ENCODE results near the gene TULP4. TPM values are rescaled to one million over a fixed set of nuclear protein-coding genes. Genes with fewer than 3 reads are reported as not detected.
"Not testable (repeated sequence)": the region's sequence is repeated elsewhere in the genome, so short reads cannot be mapped to it uniquely, and the experiment has no call there.

Gene TULP4
- total RNA-seq, 2 experiments from 2014 or later = 18.4 to 18.5 TPM

DNA sequence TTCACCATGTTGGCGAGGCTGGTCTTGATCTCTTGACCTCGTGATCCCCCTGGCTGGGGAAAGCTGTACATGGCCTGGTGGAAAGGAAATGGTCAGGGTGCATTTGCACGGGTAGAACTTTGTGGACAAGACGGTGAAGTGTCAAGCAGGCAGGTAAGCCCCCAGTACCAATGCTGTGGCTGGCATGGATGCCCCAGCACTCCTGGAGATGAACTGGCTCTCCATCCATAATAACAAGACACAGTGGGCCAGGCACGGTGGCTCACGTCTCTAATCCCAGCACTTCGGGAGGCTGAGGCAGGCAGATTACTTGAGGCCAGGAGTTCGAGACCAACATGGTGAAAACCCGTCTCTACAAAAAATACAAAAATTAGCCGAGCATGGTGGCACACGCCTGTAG is 210.4 kb downstream of the TULP4 start:
- H3K4me1 Mint-ChIP-seq (ENCODE audit: low read depth) = peaks cover 11% of the 10 kb centered on the region
- peaks cover 6% of the 10 kb centered on the region for H3K9me3 Mint-ChIP-seq
- TF ChIP-seq, protein P1, sequence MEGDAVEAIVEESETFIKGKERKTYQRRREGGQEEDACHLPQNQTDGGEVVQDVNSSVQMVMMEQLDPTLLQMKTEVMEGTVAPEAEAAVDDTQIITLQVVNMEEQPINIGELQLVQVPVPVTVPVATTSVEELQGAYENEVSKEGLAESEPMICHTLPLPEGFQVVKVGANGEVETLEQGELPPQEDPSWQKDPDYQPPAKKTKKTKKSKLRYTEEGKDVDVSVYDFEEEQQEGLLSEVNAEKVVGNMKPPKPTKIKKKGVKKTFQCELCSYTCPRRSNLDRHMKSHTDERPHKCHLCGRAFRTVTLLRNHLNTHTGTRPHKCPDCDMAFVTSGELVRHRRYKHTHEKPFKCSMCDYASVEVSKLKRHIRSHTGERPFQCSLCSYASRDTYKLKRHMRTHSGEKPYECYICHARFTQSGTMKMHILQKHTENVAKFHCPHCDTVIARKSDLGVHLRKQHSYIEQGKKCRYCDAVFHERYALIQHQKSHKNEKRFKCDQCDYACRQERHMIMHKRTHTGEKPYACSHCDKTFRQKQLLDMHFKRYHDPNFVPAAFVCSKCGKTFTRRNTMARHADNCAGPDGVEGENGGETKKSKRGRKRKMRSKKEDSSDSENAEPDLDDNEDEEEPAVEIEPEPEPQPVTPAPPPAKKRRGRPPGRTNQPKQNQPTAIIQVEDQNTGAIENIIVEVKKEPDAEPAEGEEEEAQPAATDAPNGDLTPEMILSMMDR (IDR thresholded peaks at IDR 0.05) = no peak
- H3K4me3 Mint-ChIP-seq = no peak overlapping the region
- ChIA-PET POLR2A (no interaction called here), CTCF (interaction anchor here (0.7 to 2.0 kb wide), 3 partner anchors 92 to 310 kb away, joined by 3 to 7 read pairs (median 3); no protein-coding TSS in a partner anchor)
- no peak overlapping the region for H3K27ac Mint-ChIP-seq
- intact Hi-C loops (cut with micrococcal nuclease) = no loop called here
- no peaks in the 10 kb centered on the region for H3K36me3 Mint-ChIP-seq (ENCODE audit: low read depth)
- DNase-seq (no peak), ATAC-seq (no peak)
- H3K27me3 Mint-ChIP-seq = peaks cover 54% of the 10 kb centered on the region

GRCh38 chr6:158524311-158524710 is 212.0 kb downstream of the TULP4 start:
- Mint-ChIP-seq H3K9me3 (peaks cover 10% of the 10 kb centered on the region), H3K27me3 (peaks cover 50% of the 10 kb centered on the region), H3K4me1 (ENCODE audit: low read depth) (no peaks in the 10 kb centered on the region), H3K36me3 (ENCODE audit: low read depth) (no peaks in the 10 kb centered on the region), H3K4me3 (no peak overlapping the region), H3K27ac (no peak overlapping the region)
- intact Hi-C loops (cut with micrococcal nuclease) = no loop called here
- ATAC-seq (no peak), DNase-seq (no peak)
- ChIA-PET POLR2A (no interaction called here), CTCF (interaction anchor here (2.0 kb wide), 1 partner anchor 303 kb away, joined by 7 read pairs; no protein-coding TSS in a partner anchor)
- TF ChIP-seq, protein P1 (IDR thresholded peaks at IDR 0.05) = no peak

- ATAC-seq; H3K36me3 Mint-ChIP-seq (ENCODE audit: low read depth); H3K27ac Mint-ChIP-seq; DNase-seq; intact Hi-C loops (cut with micrococcal nuclease); H3K9me3 Mint-ChIP-seq; H3K4me1 Mint-ChIP-seq (ENCODE audit: low read depth); CTCF ChIA-PET; H3K4me3 Mint-ChIP-seq; POLR2A ChIA-PET: not testable (repeated sequence)
- H3K27me3 Mint-ChIP-seq = peaks cover 51% of the 10 kb centered on the region
Observed at GRCh38 chr6:158527858-158528257, 215.6 kb downstream of the TULP4 start.

DNA sequence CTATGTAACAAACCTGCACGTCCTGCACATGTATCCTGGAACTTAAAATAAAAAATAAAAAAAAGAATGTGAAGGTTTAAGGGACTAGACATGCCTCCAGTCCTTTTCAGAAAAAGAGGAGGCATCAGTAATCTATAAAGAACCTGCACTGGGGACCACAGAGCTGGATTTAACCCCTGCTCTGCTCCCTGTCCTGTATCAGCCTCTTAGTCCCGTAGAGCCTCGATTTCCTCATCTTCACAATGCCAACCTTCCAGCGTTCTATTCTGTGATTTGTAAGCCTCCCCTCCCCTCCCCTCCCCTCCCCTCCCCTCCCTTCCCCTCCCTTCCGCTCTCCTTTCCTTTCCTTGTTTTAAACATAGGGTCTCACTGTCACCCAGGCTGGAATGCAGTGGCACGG is 216.6 kb downstream of the TULP4 start:
- Mint-ChIP-seq H3K36me3 (ENCODE audit: low read depth) (no peaks in the 10 kb centered on the region), H3K9me3 (peaks cover 14% of the 10 kb centered on the region), H3K27ac (no peak overlapping the region), H3K4me3 (no peak overlapping the region), H3K27me3 (peaks cover 48% of the 10 kb centered on the region), H3K4me1 (ENCODE audit: low read depth) (no peaks in the 10 kb centered on the region)
- ATAC-seq (no peak), DNase-seq (no peak)
- TF ChIP-seq, protein P1 (IDR thresholded peaks at IDR 0.05) = no peak
- ChIA-PET CTCF (no interaction called here), POLR2A (no interaction called here)
- intact Hi-C loops (cut with micrococcal nuclease) = no loop called here

DNA sequence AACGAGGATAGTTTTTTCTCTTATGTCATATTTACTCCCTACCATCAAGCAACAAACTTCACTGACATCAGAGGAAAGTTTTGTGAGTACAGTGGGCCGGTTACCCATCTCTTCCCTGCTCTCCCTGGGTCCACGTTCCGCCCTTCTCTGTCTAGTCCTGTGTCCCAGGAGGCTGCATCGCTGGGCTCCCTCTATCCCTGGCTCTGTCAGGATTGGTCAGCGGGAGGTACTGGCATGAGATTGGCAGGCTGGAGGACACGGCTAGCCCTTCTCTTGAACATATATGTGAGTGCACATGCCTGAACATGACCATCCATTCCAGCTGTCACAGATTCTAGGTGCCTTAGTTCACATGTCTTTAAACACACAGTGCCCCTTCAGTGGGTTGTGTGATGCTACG is 217.4 kb downstream of the TULP4 start:
- CTCF ChIA-PET = no interaction called here
- TF ChIP-seq, protein P1 (IDR thresholded peaks at IDR 0.05) = no peak
- DNase-seq (no peak), ATAC-seq (no peak)
- peaks cover 14% of the 10 kb centered on the region for H3K9me3 Mint-ChIP-seq
- no peaks in the 10 kb centered on the region for H3K4me1 Mint-ChIP-seq (ENCODE audit: low read depth)
- H3K36me3 Mint-ChIP-seq (ENCODE audit: low read depth) = no peaks in the 10 kb centered on the region
- H3K27ac Mint-ChIP-seq = no peak overlapping the region
- intact Hi-C loops (cut with micrococcal nuclease) = no loop called here
- H3K27me3 Mint-ChIP-seq = peaks cover 45% of the 10 kb centered on the region
- POLR2A ChIA-PET = no interaction called here
- no peak overlapping the region for H3K4me3 Mint-ChIP-seq

DNA sequence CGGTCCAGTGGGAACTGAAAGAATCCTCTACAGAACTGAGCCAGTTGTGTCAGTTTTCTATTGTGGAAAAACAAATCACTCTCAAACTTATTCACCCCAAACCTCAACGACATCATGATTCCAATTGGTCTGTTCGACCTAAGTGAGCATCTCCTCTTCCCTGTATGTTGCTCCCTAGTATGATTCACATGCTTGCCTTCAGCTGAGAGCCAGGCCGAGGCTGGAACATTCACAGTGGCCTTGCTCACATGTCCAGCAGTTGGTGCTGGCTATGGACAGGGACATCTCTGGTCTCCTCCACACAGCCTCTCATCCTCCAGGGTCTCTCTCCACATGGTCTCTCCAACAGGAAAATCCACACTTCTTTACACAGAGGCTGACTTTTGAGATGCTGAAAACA is 219.3 kb downstream of the TULP4 start:
- intact Hi-C loops (cut with micrococcal nuclease) = no loop called here
- no peaks in the 10 kb centered on the region for H3K36me3 Mint-ChIP-seq (ENCODE audit: low read depth)
- ATAC-seq (no peak), DNase-seq (no peak)
- TF ChIP-seq, protein P1 (IDR thresholded peaks at IDR 0.05) = no peak
- peaks cover 39% of the 10 kb centered on the region for H3K27me3 Mint-ChIP-seq
- H3K9me3 Mint-ChIP-seq = peaks cover 14% of the 10 kb centered on the region
- POLR2A ChIA-PET = no interaction called here
- no peak overlapping the region for H3K27ac Mint-ChIP-seq
- CTCF ChIA-PET = interaction anchor here (1.1 kb wide), 1 partner anchor 25 kb away, joined by 3 read pairs; no protein-coding TSS in a partner anchor
- H3K4me1 Mint-ChIP-seq (ENCODE audit: low read depth) = no peaks in the 10 kb centered on the region
- H3K4me3 Mint-ChIP-seq = no peak overlapping the region

Measured in activated CD8-positive, alpha-beta T cell treated with anti-CD3 and anti-CD28 coated beads for 36 hours (primary cell).